OCI-LY1 (cell line): ENCODE measurements around the gene ANKRD45.

ENCODE experiments used
- H2AFZ ChIP-seq: fragments of 200-600 bp; sonication (generic), shearing (Covaris generic); 2 replicates; pipeline ENCODE4 v1.6.0; 2014; ENCODE audit warnings: antibody characterized with exemption, mild to moderate bottlenecking, low read length
- H3F3A ChIP-seq: fragments of 200-600 bp; sonication (generic), shearing (Covaris generic); 2 replicates; pipeline ENCODE4 v1.6.0; 2014; ENCODE audit warnings: mild to moderate bottlenecking, antibody characterized with exemption, low read length, moderate library complexity; ENCODE audit not compliant: insufficient read depth
- H3K27ac ChIP-seq: fragments of 200-600 bp; sonication (generic); 2 replicates; pipeline ENCODE4 v1.5.1; 2014; ENCODE audit warnings: low read length, mixed run types, mild to moderate bottlenecking, low read depth; ENCODE audit not compliant: poor library complexity, severe bottlenecking
- H3K27me3 ChIP-seq: fragments of 200-600 bp; sonication (generic); 2 replicates; pipeline ENCODE4 v1.6.0; 2014; ENCODE audit warnings: antibody characterized with exemption, mild to moderate bottlenecking, low read length, moderate library complexity; ENCODE audit not compliant: insufficient read depth
- H3K36me3 ChIP-seq: fragments of 200-600 bp; sonication (generic); 2 replicates; pipeline ENCODE4 v1.6.1; 2014; ENCODE audit warnings: mild to moderate bottlenecking, antibody characterized with exemption, low read length, moderate library complexity, mixed read lengths; ENCODE audit not compliant: insufficient read depth
- H3K4me1 ChIP-seq: fragments of 200-600 bp; sonication (generic); 2 replicates; pipeline ENCODE4 v1.5.1; 2014; ENCODE audit warnings: mild to moderate bottlenecking, low read length, moderate library complexity; ENCODE audit not compliant: insufficient read depth, severe bottlenecking
- H3K4me2 ChIP-seq: fragments of 200-600 bp; sonication (generic), shearing (Covaris generic); 2 replicates; pipeline ENCODE4 v1.6.1; 2014; ENCODE audit warnings: low read length
- H3K4me3 ChIP-seq: fragments of 200-600 bp; sonication (generic); 2 replicates; pipeline ENCODE4 v1.5.1; 2014; ENCODE audit warnings: low read length, low read depth, mild to moderate bottlenecking, mixed read lengths; ENCODE audit not compliant: poor library complexity, severe bottlenecking
- H3K79me2 ChIP-seq: fragments of 200-600 bp; shearing (Covaris generic); 2 replicates; pipeline ENCODE4 v1.6.1; 2016; ENCODE audit warnings: mixed run types, low read length, mixed read lengths; ENCODE audit not compliant: insufficient read depth
- H3K9ac ChIP-seq: fragments of 200-600 bp; sonication (generic), shearing (Covaris generic); 2 replicates; pipeline ENCODE4 v1.6.1; 2014; ENCODE audit warnings: mild to moderate bottlenecking, low read length, mixed read lengths
- H3K9me2 ChIP-seq: fragments of 200-600 bp; sonication (generic), shearing (Covaris generic); 2 replicates; pipeline ENCODE4 v1.6.1; 2014; ENCODE audit warnings: low read depth, mild to moderate bottlenecking, low read length, mixed read lengths
- H3K9me3 ChIP-seq: fragments of 200-600 bp; shearing (Covaris generic); 2 replicates; pipeline ENCODE4 v1.6.1; 2014; ENCODE audit warnings: low read length, mixed read lengths
- H4K20me1 ChIP-seq: fragments of 200-600 bp; sonication (generic), shearing (Covaris generic); 2 replicates; pipeline ENCODE4 v1.6.0; 2016; ENCODE audit warnings: mild to moderate bottlenecking, low read length; ENCODE audit not compliant: insufficient read depth
- EZH2 ChIP-seq: fragments of 200-600 bp; sonication (generic), shearing (Covaris generic); IDR thresholded peaks from 2 replicates; pipeline ENCODE4 v1.8.0; 2017; ENCODE audit warnings: borderline replicate concordance, mixed run types, mild to moderate bottlenecking, antibody characterized with exemption, low read length, moderate library complexity, mixed read lengths
- TF ChIP-seq, protein P1 (sequence below): fragments of 200-600 bp; sonication (generic), shearing (Covaris generic); IDR thresholded peaks from 2 replicates; pipeline ENCODE4 v1.5.1; 2017; ENCODE audit warnings: mild to moderate bottlenecking, antibody characterized with exemption, low read length, moderate library complexity, mixed read lengths

The ANKRD45 gene

DNA sequence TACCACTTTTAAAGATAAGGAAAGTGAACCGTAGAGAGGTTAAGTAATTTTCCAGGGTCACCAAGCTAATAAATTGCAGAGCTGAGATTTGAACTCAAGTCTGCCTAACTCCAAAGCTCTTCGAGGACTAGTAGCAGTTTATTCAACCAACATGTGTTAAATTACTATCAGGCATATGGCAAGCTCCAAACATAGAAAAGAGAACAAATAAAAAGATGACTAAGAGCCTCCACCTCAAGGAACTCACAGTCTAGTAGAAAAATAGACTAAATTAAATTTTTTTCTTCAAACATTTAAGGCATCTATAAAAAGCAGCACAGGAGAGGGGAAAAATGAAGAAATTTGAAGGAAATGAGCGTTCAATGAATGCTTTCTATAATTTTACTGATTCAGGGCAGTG lies 89.0 kb downstream of the ANKRD45 start:
- Histone ChIP-seq H3K9ac (no peak overlapping the region), H4K20me1 (no peaks in the 10 kb centered on the region), H3K4me1 (no peaks in the 10 kb centered on the region), H3K27ac (no peak overlapping the region), H3K9me3 (no peaks in the 10 kb centered on the region), H3K79me2 (no peaks in the 10 kb centered on the region), H3K4me2 (no peak overlapping the region), H3K4me3 (no peak overlapping the region), H3K27me3 (no peaks in the 10 kb centered on the region), H3F3A (no peaks in the 10 kb centered on the region), H2AFZ (no peak overlapping the region), H3K9me2 (no peaks in the 10 kb centered on the region), H3K36me3 (no peaks in the 10 kb centered on the region)
- TF ChIP-seq, protein P1, sequence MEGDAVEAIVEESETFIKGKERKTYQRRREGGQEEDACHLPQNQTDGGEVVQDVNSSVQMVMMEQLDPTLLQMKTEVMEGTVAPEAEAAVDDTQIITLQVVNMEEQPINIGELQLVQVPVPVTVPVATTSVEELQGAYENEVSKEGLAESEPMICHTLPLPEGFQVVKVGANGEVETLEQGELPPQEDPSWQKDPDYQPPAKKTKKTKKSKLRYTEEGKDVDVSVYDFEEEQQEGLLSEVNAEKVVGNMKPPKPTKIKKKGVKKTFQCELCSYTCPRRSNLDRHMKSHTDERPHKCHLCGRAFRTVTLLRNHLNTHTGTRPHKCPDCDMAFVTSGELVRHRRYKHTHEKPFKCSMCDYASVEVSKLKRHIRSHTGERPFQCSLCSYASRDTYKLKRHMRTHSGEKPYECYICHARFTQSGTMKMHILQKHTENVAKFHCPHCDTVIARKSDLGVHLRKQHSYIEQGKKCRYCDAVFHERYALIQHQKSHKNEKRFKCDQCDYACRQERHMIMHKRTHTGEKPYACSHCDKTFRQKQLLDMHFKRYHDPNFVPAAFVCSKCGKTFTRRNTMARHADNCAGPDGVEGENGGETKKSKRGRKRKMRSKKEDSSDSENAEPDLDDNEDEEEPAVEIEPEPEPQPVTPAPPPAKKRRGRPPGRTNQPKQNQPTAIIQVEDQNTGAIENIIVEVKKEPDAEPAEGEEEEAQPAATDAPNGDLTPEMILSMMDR: no peak
- TF ChIP-seq EZH2: no peak

GRCh38 chr1:173580071-173580470 lies 89.6 kb downstream of the ANKRD45 start:
- Histone ChIP-seq H3K27me3 (no peaks in the 10 kb centered on the region), H3K36me3 (no peaks in the 10 kb centered on the region), H3K9me3 (no peaks in the 10 kb centered on the region), H3K79me2 (no peaks in the 10 kb centered on the region), H3K4me1 (no peaks in the 10 kb centered on the region), H3K4me3 (no peak overlapping the region), H3K27ac (no peak overlapping the region), H4K20me1 (no peaks in the 10 kb centered on the region), H3F3A (no peaks in the 10 kb centered on the region), H2AFZ (no peak overlapping the region), H3K9me2 (no peaks in the 10 kb centered on the region), H3K4me2 (no peak overlapping the region), H3K9ac (no peak overlapping the region)
- TF ChIP-seq, protein P1: no peak
- no peak for TF ChIP-seq EZH2

- H3F3A ChIP-seq: no peaks in the 10 kb centered on the region
- H3K36me3 ChIP-seq: no peaks in the 10 kb centered on the region
Observed at GRCh38 chr1:173573596-173573995, 96.1 kb downstream of the ANKRD45 start.

More at GRCh38 chr1:173573596-173573995, 96.1 kb downstream of the ANKRD45 start:
- no peaks in the 10 kb centered on the region for H4K20me1 ChIP-seq
- no peaks in the 10 kb centered on the region for H3K4me1 ChIP-seq
- no peak overlapping the region for H3K4me3 ChIP-seq
- no peak for TF ChIP-seq EZH2
- TF ChIP-seq, protein P1: no peak
- H3K27me3 ChIP-seq: no peaks in the 10 kb centered on the region
- H3K4me2 ChIP-seq: no peak overlapping the region
- H2AFZ ChIP-seq: no peak overlapping the region
- H3K9ac ChIP-seq: no peak overlapping the region
- H3K79me2 ChIP-seq: no peaks in the 10 kb centered on the region
- H3K9me2 ChIP-seq: no peaks in the 10 kb centered on the region
- no peak overlapping the region for H3K27ac ChIP-seq
- H3K9me3 ChIP-seq: no peaks in the 10 kb centered on the region
